Fibroblast of pulmonary artery (primary cell): ENCODE results near the gene DAB1.
"Not testable (repeated sequence)": the region's sequence is repeated elsewhere in the genome, so short reads cannot be mapped to it uniquely, and the experiment has no call there.

Experiments used
- DNase-seq: peaks from one replicate; pipeline ENCODE4 v3.0.0-alpha.2; 2010; ENCODE audit warnings: low read depth
- H3K4me3 ChIP-seq: replicated peaks from 2 replicates; pipeline ENCODE4 v1.5.1; 2011; ENCODE audit warnings: low read depth, mild to moderate bottlenecking, control low read depth, low read length, moderate library complexity
- CTCF ChIP-seq: IDR thresholded peaks from 2 replicates; pipeline ENCODE4 v1.5.1; 2011; ENCODE audit warnings: mild to moderate bottlenecking, control low read depth, low read length, inconsistent platforms; ENCODE audit errors: missing control alignments

Gene DAB1

GRCh38 chr1:57350610-57351009 is 73.2 kb downstream of the DAB1 start:
- no peak for DNase-seq
- no peak for TF ChIP-seq CTCF
- H3K4me3 ChIP-seq = no peak overlapping the region

- no peak for DNase-seq
- no peak overlapping the region for H3K4me3 ChIP-seq
- no peak for TF ChIP-seq CTCF
These were observed 74.9 kb downstream of the DAB1 start for GRCh38 chr1:57348921-57349320.

- no peak for DNase-seq
- H3K4me3 ChIP-seq = no peak overlapping the region
- no peak for TF ChIP-seq CTCF
These were observed 77.9 kb downstream of the DAB1 start for GRCh38 chr1:57345916-57346315.

GRCh38 chr1:57344265-57344664 is 79.6 kb downstream of the DAB1 start:
- DNase-seq = no peak
- no peak overlapping the region for H3K4me3 ChIP-seq
- no peak for TF ChIP-seq CTCF

GRCh38 chr1:57343298-57343915 is 80.5 kb downstream of the DAB1 start:
- not testable (repeated sequence) for DNase-seq

GRCh38 chr1:57341721-57342120 is 82.1 kb downstream of the DAB1 start:
- no peak overlapping the region for H3K4me3 ChIP-seq
- TF ChIP-seq CTCF = no peak
- no peak for DNase-seq

More at GRCh38 chr1:57343298-57343915, 80.5 kb downstream of the DAB1 start:
- H3K4me3 ChIP-seq = not testable (repeated sequence)

GRCh38 chr1:57340334-57341070 is 83.4 kb downstream of the DAB1 start:
- no peak for DNase-seq
- no peak for TF ChIP-seq CTCF
- H3K4me3 ChIP-seq = no peak overlapping the region
